ENCODE measurements around the gene DAGLA. TPM values are rescaled to one million over a fixed set of nuclear protein-coding genes. Genes with fewer than 3 reads are reported as not detected.

Gene DAGLA
- total and polyA plus RNA-seq, 2 of the 13 experiments (the other 11 are each of a cell fraction or from before 2014, with no cell fraction given): 2.6 to 3.9 TPM

- TF ChIP-seq IKZF1 (IDR thresholded peaks at IDR 0.05): no peak
- TF ChIP-seq PHF20 (CRISPR knock-in tag; IDR thresholded peaks at IDR 0.05): no peak
- TF ChIP-seq YEATS2 (CRISPR knock-in tag; IDR thresholded peaks at IDR 0.05; ENCODE audit: borderline replicate concordance): no peak
- TF ChIP-seq ZNF704 (CRISPR knock-in tag; IDR thresholded peaks at IDR 0.05; ENCODE audit: borderline replicate concordance): no peak
- 0 out of 2 replicates have a peak, but pooled peaks have one; percentile 4 for TF ChIP-seq PATZ1 (CRISPR knock-in tag; IDR thresholded peaks at IDR 0.05)
- TF ChIP-seq ZNF547 (CRISPR knock-in tag; IDR thresholded peaks at IDR 0.05): no peak
- TF ChIP-seq ZNF256 (CRISPR knock-in tag; conservative IDR thresholded peaks at IDR 0.05): no peak
- TF ChIP-seq ZNF263 (CRISPR knock-in tag; IDR thresholded peaks at IDR 0.05): no peak
- TF ChIP-seq ZNF232 (CRISPR knock-in tag; IDR thresholded peaks at IDR 0.05; ENCODE audit: borderline replicate concordance): no peak
- TF ChIP-seq SNAPC2 (CRISPR knock-in tag; IDR thresholded peaks at IDR 0.05): no peak
- TF ChIP-seq ZNF337 (CRISPR knock-in tag; IDR thresholded peaks at IDR 0.05; ENCODE audit: borderline replicate concordance, low read depth): no peak
- TF ChIP-seq RXRB (CRISPR knock-in tag; IDR thresholded peaks at IDR 0.05; ENCODE audit: borderline replicate concordance): no peak
- no peak for TF ChIP-seq CEBPZ (IDR thresholded peaks at IDR 0.05; ENCODE audit: low read length)
- 0 out of 2 replicates have a peak, but pooled peaks have one; percentile 55 for TF ChIP-seq ZFP36L1 (CRISPR knock-in tag; IDR thresholded peaks at IDR 0.05)
- TF ChIP-seq SOX6 (IDR thresholded peaks at IDR 0.05): no peak
- TF ChIP-seq SOX6 (CRISPR knock-in tag; IDR thresholded peaks at IDR 0.05): 0 out of 2 replicates have a peak, but pooled peaks have one; percentile 9
- no peak for TF ChIP-seq ZNF10 (CRISPR knock-in tag; IDR thresholded peaks at IDR 0.05; ENCODE audit: borderline replicate concordance, low read depth)
- TF ChIP-seq GRHL1 (CRISPR knock-in tag; conservative IDR thresholded peaks at IDR 0.05): no peak
- TF ChIP-seq ZFP91 (CRISPR knock-in tag; IDR thresholded peaks at IDR 0.05; ENCODE audit: borderline replicate concordance): 0 out of 2 replicates have a peak, but pooled peaks have one; percentile 17
- TF ChIP-seq SIX1 (CRISPR knock-in tag; IDR thresholded peaks at IDR 0.05; ENCODE audit: borderline replicate concordance): no peak
Observed at GRCh38 chr11:61752925-61753521, 72.8 kb downstream of the DAGLA start (continued).
